ENCODE data around the gene SCAMP2.
A peak's percentile ranks its signal among the peaks of the same experiment; 100 is the strongest.

The SCAMP2 gene

GRCh38 chr15:74838746-74839525 is 34.2 kb downstream of the SCAMP2 start:
- DNase-seq (ENCODE audit: low read depth in 2 of 2): no peak

DNA sequence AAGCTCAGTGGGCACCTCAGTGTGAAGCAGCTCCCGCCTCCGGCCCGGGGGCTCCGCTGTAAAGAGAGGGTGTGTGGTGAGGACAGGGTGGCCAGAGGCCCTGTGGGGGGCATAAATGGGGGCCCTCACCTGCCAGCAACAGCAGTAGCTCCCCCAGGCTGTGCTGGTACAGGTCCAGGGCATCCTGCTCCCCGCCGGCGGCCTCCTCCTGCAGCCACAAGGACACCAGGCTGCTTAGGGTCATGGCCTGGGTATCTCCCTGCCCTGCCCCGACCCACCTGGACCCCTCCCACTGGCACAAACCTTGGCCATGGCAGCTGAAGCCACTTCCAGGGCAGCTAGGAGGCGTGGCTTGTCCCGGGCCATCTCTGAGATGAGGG is 35.0 kb downstream of the SCAMP2 start:
- DNase-seq (ENCODE audit: low read depth in 2 of 2): no peak

- DNase-seq (ENCODE audit: low read depth in 2 of 2): no peak
Observed at GRCh38 chr15:74837482-74838136, 35.6 kb downstream of the SCAMP2 start.

DNA sequence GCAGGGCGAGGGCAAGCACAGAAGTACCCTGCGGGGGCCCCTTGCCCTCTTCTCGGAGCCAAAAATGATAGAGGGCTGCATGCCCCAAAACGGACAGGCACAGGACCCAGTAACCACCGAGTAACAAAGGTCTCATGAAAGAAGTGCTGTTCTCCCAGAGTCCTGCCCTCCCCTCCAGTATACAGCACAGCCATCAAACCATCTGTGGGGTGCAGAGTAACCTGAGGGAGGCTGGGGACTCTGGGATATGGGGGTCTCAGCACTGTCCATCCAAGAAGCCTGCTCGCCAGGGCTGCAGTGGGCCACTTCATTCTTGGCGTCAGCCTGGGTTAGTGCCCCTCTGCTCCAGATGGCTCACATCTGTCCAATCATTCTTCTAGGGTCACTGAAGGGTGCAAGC is 36.3 kb downstream of the SCAMP2 start:
- DNase-seq (ENCODE audit: low read depth in 2 of 2): no peak

DNA sequence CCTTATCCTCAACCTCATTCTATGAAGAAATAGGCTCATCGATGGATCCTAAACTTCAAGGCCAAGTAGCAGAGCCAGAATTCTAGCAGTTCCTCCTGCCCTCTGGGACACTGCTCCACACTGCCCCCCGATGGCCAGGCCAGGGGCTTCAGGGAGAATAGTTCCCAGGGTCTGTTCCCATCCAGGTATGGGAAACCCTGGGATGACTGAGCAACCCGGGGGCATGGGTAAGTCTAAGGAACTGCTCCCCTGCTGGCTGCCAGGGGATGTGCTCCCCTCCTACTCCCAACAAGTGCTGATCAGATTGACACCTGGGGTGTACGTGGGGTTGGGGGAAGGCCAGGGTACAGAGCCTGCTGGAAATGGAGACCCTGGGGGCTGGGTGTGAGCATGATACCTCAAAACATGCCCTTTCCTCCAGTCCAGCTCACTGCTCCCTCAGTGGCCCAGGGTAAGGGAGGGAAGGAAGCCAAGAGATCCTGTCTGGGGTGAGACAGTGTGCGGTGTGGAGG is 37.8 kb downstream of the SCAMP2 start:
- no peak for DNase-seq (ENCODE audit: low read depth in 2 of 2)

GRCh38 chr15:74833376-74834107 is 39.6 kb downstream of the SCAMP2 start:
- DNase-seq (ENCODE audit: low read depth in 2 of 2): no peak

GRCh38 chr15:74832826-74833225 is 40.3 kb downstream of the SCAMP2 start:
- no peak for DNase-seq (ENCODE audit: low read depth in 2 of 2)

DNA sequence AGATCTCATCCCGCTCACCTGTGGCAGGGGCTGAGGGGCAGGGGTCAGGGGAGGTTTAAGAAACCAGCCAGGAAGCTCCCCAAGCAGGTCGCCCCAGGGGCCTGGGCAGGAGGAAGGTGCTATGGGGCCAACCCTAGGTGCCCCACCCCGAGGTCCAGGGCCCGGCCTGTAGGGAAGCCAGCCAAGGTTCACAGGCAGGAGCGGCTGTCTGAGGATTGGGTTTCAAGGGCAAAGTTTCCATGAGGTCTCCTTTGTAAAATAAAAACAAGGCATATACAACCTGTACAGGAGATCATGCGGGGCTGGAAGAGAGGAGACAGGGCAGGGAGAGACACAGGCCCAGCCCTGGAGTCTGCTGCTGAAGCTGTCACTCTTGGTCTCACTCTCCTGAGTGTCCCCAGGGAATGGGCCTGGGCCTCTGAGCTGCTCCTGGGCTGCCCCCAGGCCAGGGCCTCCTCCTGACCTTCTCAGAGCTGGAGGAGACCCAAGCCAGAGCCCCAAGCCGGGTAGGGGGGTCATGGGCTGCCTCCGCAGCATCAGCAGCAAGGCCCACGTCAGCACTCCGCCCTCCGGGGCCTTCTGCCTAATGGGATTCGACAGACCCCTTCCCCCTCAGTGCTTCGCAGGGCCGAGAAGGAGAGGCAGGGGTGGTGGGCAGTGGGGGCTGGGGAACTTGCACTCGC is 41.2 kb downstream of the SCAMP2 start:
- no peak for DNase-seq (ENCODE audit: low read depth in 2 of 2)

GRCh38 chr15:74830868-74831267 is 42.3 kb downstream of the SCAMP2 start:
- DNase-seq (ENCODE audit: low read depth in 2 of 2): no peak

DNA sequence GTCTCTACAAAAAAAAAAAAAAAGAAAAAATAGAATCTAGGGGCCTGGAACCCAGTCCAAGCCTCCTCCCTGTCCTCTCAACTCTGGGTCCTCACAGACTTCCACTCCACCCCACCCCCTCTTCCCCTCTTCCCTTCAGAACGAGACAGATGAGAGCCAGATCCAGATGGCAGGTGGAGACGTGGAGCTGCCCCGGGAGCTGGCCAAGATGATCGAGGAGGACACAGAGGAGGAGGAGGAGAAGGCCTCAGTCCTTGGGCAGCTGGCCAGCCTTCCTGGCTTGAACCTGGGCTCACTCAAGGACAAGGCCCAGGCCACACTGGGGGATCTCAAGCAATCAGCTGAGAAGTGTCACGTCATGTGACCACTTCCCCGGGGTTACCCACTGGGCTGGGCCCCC is 43.2 kb downstream of the SCAMP2 start:
- no peak for DNase-seq (ENCODE audit: low read depth in 2 of 2)

DNA sequence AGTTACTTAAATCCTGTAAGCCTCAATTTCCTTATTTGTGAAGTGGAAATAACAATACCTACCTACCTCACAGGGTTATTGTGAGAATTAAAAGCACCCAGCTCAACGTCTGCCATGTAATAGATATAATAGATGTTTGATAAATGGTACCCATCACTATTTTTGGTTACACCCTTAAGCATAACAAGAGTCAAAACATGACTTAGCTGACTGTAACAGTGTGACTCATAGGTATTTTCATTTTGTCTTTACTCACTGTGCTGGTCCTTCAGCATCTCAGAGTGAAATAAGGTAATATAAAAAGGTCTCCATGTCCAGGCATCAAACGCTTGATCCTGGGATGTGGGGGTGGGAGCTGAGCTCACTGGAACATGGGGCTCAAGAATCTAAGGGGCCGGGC is 43.7 kb downstream of the SCAMP2 start:
- DNase-seq (ENCODE audit: low read depth in 2 of 2): no peak

- no peak for DNase-seq (ENCODE audit: low read depth in 2 of 2)
Observed at GRCh38 chr15:74828835-74829234, 44.3 kb downstream of the SCAMP2 start.

- no peak for DNase-seq (ENCODE audit: low read depth in 2 of 2)
Observed at GRCh38 chr15:74827614-74828013, 45.6 kb downstream of the SCAMP2 start.

DNA sequence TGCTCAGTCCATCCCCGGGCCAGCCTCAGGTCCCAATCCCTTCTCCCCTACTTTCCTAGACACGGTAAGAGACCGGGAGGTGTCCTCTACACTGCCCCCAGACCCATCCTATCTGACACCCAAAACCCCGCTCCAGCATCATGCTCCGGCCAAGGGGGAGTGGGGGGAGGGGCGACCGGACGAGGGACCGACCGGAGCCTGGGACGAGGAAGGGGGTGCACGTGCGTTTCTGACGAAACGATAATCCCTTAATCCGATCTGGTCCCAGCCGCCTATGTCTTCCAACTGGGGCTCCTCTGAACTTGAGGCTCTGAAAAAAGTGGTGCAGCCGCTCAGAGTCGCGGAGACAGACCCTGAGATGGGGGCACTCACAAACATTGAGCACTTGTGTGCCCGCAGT is 46.2 kb downstream of the SCAMP2 start:
- no peak for DNase-seq (ENCODE audit: low read depth in 2 of 2)

DNA sequence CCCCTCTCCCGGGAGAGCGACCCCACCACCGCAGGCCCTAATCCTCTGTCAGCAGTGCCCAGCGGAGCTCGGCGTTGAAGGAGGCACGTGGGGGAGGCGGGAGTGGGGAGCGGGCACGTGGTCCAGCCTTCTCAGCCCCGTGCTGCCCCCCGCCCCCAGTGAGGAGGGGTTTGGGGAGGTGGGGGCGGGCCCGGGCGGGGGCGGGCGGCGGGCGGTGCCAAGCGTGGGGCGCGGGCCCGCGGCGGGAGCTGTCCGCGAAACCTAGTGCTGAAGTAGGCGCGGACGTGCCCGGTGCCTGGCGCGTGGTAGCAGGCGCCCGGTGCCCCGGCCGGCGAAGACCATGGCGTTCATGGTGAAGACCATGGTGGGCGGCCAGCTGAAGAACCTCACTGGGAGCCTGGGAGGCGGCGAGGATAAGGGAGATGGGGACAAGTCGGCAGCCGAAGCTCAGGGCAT is 46.8 kb downstream of the SCAMP2 start, which contains the start of gene CPLX3:
Gene CPLX3 (plus strand): TSS at position 264 of the 456 bp plus-strand sequence. CDS start 77 bp downstream, at position 341.
- DNase-seq (ENCODE audit: low read depth in 2 of 2): peak in 1 of 2 donors; percentile 19

- DNase-seq (ENCODE audit: low read depth in 2 of 2): no peak
Observed at GRCh38 chr15:74825866-74826265, 47.3 kb downstream of the SCAMP2 start.

DNA sequence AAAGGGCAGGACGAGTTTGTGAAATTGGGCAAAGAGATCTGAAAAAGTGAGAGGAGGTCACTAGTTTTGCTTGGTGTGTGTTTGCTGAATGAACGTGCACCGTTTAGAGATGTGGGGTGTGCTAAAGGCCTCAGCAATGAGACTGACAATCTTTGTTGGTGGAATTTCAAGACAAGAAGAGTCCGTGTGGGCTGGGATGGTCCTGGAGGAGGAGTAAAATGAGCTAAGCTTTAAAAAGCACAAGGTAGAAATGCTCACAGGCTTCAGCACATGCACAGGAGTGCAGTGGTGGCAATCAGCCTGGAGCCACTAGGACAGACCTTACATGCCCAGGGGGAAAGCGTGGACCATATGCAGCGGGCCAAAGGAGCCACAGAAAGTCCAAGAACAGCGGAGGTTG is 48.2 kb downstream of the SCAMP2 start:
- DNase-seq (ENCODE audit: low read depth in 2 of 2): no peak

DNA sequence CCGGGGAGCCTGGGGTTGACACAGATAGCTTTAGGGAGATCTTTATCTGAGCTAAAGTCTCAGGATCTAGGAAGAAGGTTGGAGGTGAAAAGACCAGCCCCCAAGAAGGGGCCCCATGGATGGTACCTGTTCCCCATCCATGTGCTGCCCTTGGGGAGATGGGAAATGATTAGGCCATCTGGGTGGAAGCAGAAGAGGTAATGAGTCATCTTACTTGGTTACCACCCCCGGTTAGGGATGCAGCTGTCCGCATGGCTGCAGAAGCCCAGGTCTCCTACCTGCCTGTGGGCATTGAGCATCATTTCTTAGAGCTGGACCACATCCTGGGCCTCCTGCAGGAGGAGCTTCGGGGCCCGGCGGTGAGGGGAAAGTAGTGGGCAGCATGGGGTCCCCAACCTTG is 49.8 kb downstream of the SCAMP2 start:
- no peak for DNase-seq (ENCODE audit: low read depth in 2 of 2)

DNA sequence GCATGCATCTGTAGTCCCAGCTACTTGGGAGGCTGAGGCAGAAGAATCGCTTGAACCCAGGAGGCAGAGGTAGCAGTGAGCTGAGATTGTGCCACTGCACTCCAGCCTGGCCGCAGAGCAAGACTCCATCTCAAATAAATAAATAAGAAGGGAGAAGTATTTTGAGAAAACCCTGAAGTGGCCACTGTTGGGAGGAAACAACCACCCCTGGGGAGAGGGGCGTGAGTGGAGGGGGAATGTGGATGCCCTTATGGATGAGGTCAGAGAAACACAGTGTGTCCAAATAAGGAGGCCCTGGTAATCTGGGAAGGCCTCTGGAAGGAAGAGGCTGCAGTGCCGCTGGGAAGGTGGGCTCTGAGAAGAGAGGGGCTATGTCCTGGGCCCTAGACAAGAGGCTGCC is 50.9 kb downstream of the SCAMP2 start:
- no peak for DNase-seq (ENCODE audit: low read depth in 2 of 2)

GRCh38 chr15:74821790-74822158 is 51.4 kb downstream of the SCAMP2 start:
- no peak for DNase-seq (ENCODE audit: low read depth in 2 of 2)

DNA sequence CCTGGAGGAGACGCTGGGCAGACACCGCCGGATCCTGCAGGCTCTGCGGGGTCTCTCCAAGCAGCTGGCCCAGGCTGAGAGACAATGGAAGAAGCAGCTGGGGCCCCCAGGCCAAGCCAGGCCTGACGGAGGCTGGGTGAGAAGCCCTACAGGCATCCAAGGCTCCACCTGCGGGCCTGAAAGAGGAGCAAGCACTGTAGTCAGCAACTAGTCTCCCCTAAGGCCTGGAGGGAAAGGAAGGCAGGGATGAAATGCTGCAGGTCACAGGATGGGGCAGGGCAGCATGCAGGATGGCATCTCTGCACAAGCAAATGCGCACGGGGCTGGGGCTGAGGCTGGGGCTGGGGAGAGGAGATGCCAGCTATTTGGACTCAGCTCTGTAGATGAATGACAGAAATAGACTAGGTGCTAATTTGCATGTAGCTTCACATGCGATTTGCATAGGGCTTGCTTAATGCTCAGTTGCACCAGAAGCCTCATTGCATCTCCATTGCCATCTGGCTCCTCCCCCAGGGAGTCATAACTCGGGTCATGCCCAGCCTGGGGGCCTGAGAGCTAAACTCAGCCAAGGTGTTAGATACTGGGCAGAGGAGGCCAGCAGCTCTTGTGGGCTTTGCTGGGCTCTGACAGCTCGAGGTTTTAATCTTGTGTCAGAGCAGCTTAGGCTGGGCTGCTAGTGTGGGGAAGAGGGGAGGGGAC is 51.9 kb downstream of the SCAMP2 start:
- no peak for DNase-seq (ENCODE audit: low read depth in 2 of 2)
